Uterus (tissue), 2 donors: Measurements from ENCODE around the gene TMEM184B.

Source experiments
- POLR2A ChIP-seq, 2 donors: fragments of 450-650 bp; IDR thresholded peaks; one replicate each; pipeline ENCODE4 v1.6.1; 2016; ENCODE audit warnings: antibody characterized with exemption in 2 of 2, mild to moderate bottlenecking in 1 of 2, moderate library complexity in 1 of 2
- TF ChIP-seq, protein P1 (sequence below), 4 experiments: fragments of 200-600 bp in 2 of 4; fragments of 450-650 bp in 2 of 4; sonication (generic) in 2 of 4; IDR thresholded peaks; one replicate each; pipeline ENCODE4 v1.5.1; 2016 to 2019; ENCODE audit warnings: antibody characterized with exemption in 4 of 4, mild to moderate bottlenecking in 2 of 4, moderate library complexity in 1 of 4

DNA sequence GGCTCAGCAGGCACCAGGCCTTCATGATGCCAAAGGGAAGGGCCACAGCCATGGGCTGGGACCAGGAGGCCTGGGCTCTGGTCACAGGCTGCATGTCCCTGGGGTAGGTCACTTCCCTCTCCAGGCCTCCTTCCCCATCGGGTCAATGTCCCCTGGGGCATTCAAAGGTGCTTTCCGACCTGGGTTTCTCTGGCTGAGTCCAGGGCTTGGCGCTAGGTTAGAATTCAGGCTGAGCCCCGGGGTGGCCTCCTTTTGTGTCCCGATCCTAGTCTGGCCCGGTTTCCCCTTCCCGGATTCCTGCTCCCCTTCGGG, 58.9 kb downstream of the TMEM184B start:
- TF ChIP-seq, protein P1, sequence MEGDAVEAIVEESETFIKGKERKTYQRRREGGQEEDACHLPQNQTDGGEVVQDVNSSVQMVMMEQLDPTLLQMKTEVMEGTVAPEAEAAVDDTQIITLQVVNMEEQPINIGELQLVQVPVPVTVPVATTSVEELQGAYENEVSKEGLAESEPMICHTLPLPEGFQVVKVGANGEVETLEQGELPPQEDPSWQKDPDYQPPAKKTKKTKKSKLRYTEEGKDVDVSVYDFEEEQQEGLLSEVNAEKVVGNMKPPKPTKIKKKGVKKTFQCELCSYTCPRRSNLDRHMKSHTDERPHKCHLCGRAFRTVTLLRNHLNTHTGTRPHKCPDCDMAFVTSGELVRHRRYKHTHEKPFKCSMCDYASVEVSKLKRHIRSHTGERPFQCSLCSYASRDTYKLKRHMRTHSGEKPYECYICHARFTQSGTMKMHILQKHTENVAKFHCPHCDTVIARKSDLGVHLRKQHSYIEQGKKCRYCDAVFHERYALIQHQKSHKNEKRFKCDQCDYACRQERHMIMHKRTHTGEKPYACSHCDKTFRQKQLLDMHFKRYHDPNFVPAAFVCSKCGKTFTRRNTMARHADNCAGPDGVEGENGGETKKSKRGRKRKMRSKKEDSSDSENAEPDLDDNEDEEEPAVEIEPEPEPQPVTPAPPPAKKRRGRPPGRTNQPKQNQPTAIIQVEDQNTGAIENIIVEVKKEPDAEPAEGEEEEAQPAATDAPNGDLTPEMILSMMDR (IDR thresholded peaks at IDR 0.05), result no peak
- no peak for TF ChIP-seq POLR2A (IDR thresholded peaks at IDR 0.05)
